Astrocyte (in vitro differentiated cells and primary cell): Measurements from ENCODE around the gene ZBTB7A. TPM values are rescaled to one million over a fixed set of nuclear protein-coding genes. Genes with fewer than 3 reads are reported as not detected.

Source experiments
- DNase-seq: peaks from one replicate; pipeline ENCODE4 v3.0.0-alpha.2; 2010; ENCODE audit warnings: low read depth
- FAIRE-seq: peaks from 2 replicates; lab custom pipeline; 2011; peaks lifted over from hg19 to GRCh38; lab: Jason Lieb, UNC
- H2AFZ ChIP-seq: 2 replicates; pipeline ENCODE4 v1.6.0; 2012; ENCODE audit warnings: low read depth, low read length, inconsistent platforms
- H3K27ac ChIP-seq: 2 replicates; pipeline ENCODE4 v1.5.1; 2011; ENCODE audit warnings: low read depth, low read length, inconsistent platforms
- H3K27me3 ChIP-seq: 2 replicates; pipeline ENCODE4 v1.6.0; 2011; ENCODE audit warnings: low read length, inconsistent platforms; ENCODE audit not compliant: insufficient read depth
- H3K36me3 ChIP-seq: 2 replicates; pipeline ENCODE4 v1.5.1; 2011; ENCODE audit warnings: low read length, inconsistent platforms; ENCODE audit not compliant: insufficient read depth
- H3K4me1 ChIP-seq: 2 replicates; pipeline ENCODE4 v1.5.1; 2011; ENCODE audit warnings: low read length, inconsistent platforms; ENCODE audit not compliant: insufficient read depth
- H3K4me2 ChIP-seq: 2 replicates; pipeline ENCODE4 v1.6.0; 2012; ENCODE audit warnings: low read length, inconsistent platforms
- H3K4me3 ChIP-seq: 2 replicates; pipeline ENCODE4 v1.5.1; 2011; ENCODE audit warnings: low read depth, mild to moderate bottlenecking, low read length, inconsistent platforms; ENCODE audit not compliant: insufficient read depth
- H3K79me2 ChIP-seq: 2 replicates; pipeline ENCODE4 v1.6.0; 2012; ENCODE audit warnings: mild to moderate bottlenecking, low read length, inconsistent platforms; ENCODE audit not compliant: insufficient read depth
- H3K9ac ChIP-seq: 2 replicates; pipeline ENCODE4 v1.6.0; 2012; ENCODE audit warnings: mild to moderate bottlenecking, low read length, inconsistent platforms
- H3K9me3 ChIP-seq: 2 replicates; pipeline ENCODE4 v1.5.1; 2012; ENCODE audit warnings: low read depth, mild to moderate bottlenecking, low read length, inconsistent platforms; ENCODE audit not compliant: insufficient read depth
- H4K20me1 ChIP-seq: 2 replicates; pipeline ENCODE4 v1.6.0; 2012; ENCODE audit warnings: low read length, inconsistent platforms; ENCODE audit not compliant: insufficient read depth
- H3K27ac Mint-ChIP-seq: one replicate; pipeline ENCODE4 v1.8.0; 2021; ENCODE audit warnings: mild to moderate bottlenecking, mixed read lengths; ENCODE audit not compliant: unreplicated experiment
- H3K27me3 Mint-ChIP-seq: one replicate; pipeline ENCODE4 v1.8.0; 2021; ENCODE audit warnings: low read depth, mixed read lengths; ENCODE audit not compliant: unreplicated experiment
- H3K36me3 Mint-ChIP-seq: one replicate; pipeline ENCODE4 v1.8.0; 2021; ENCODE audit warnings: low read depth, mixed read lengths; ENCODE audit not compliant: unreplicated experiment
- H3K4me1 Mint-ChIP-seq: one replicate; pipeline ENCODE4 v1.8.0; 2021; ENCODE audit warnings: low read depth, mixed read lengths; ENCODE audit not compliant: unreplicated experiment
- H3K4me3 Mint-ChIP-seq: one replicate; pipeline ENCODE4 v1.8.0; 2021; ENCODE audit warnings: mild to moderate bottlenecking, moderate library complexity, mixed read lengths; ENCODE audit not compliant: unreplicated experiment
- H3K9me3 Mint-ChIP-seq: one replicate; pipeline ENCODE4 v1.8.0; 2021; ENCODE audit warnings: mild to moderate bottlenecking, mixed read lengths; ENCODE audit not compliant: unreplicated experiment
- CTCF ChIP-seq: IDR thresholded peaks from 2 replicates; pipeline ENCODE4 v1.5.1; 2011; ENCODE audit warnings: low read depth, mild to moderate bottlenecking, inconsistent platforms, low read length, moderate library complexity; ENCODE audit not compliant: insufficient read depth
- EZH2 ChIP-seq: IDR thresholded peaks from 2 replicates; pipeline ENCODE4 v1.6.1; 2012; ENCODE audit warnings: mild to moderate bottlenecking, low read length, inconsistent platforms; ENCODE audit not compliant: insufficient read depth
- total RNA-seq: library from RNA; stranded (reverse); gene quantifications from 2 replicates; pipeline ENCODE4 v1.2.1, GENCODE V29; 2021

The ZBTB7A gene
- total RNA-seq, 1 donor from 2014 or later, result 24.3 TPM

DNA sequence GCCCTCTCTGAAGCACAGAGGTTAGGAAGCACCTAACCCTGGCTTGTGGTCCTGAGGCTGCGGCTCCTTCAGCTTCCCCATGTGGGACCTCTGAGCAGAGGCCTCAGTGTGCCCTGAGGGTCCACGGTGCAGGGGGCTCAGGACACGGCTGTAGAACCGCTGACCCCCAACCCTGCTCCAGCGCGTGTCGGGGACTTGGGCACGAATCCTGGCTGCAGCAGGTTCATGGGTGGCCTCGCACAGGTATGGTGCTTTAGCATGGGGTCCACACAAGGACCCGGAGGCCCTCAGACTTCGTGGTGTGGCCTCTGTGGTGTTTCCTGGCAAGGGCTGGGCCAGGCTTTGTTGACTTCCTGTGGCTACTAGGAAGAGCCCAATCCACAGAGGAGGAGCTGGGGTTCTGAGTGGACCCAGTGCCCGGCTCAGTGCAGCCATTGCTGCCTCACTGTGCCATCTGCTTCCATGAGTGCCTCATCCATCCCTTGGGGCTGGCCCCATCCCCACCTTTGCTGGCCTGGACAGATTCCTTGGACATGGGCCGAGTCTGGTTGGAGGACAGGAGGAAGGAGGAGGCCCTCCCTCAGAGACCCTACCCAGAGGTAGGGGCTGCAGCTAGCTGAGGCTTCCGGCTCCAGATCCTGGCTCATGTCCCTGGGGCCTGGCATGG is 24.5 kb downstream of the ZBTB7A start:
- H3K36me3 ChIP-seq, result no peaks in the 10 kb centered on the region
- no peak for FAIRE-seq
- H3K27ac Mint-ChIP-seq, result no peak overlapping the region
- H3K79me2 ChIP-seq, result peaks cover 41% of the 10 kb centered on the region
- H3K36me3 Mint-ChIP-seq, result peaks cover 14% of the 10 kb centered on the region
- no peaks in the 10 kb centered on the region for H3K9me3 Mint-ChIP-seq
- no peaks in the 10 kb centered on the region for H3K27me3 ChIP-seq
- H3K4me3 ChIP-seq, result no peak overlapping the region
- H3K4me1 ChIP-seq, result no peaks in the 10 kb centered on the region
- H2AFZ ChIP-seq, result no peak overlapping the region
- H3K9me3 ChIP-seq, result no peaks in the 10 kb centered on the region
- H3K4me2 ChIP-seq, result no peak overlapping the region
- no peak overlapping the region for H3K9ac ChIP-seq
- no peaks in the 10 kb centered on the region for H3K4me1 Mint-ChIP-seq
- TF ChIP-seq EZH2 (no peak), CTCF (no peak)
- H3K27ac ChIP-seq, result no peak overlapping the region
- H3K4me3 Mint-ChIP-seq, result no peak overlapping the region
- DNase-seq, result no peak
- peaks cover 44% of the 10 kb centered on the region for H4K20me1 ChIP-seq
- no peaks in the 10 kb centered on the region for H3K27me3 Mint-ChIP-seq

DNA sequence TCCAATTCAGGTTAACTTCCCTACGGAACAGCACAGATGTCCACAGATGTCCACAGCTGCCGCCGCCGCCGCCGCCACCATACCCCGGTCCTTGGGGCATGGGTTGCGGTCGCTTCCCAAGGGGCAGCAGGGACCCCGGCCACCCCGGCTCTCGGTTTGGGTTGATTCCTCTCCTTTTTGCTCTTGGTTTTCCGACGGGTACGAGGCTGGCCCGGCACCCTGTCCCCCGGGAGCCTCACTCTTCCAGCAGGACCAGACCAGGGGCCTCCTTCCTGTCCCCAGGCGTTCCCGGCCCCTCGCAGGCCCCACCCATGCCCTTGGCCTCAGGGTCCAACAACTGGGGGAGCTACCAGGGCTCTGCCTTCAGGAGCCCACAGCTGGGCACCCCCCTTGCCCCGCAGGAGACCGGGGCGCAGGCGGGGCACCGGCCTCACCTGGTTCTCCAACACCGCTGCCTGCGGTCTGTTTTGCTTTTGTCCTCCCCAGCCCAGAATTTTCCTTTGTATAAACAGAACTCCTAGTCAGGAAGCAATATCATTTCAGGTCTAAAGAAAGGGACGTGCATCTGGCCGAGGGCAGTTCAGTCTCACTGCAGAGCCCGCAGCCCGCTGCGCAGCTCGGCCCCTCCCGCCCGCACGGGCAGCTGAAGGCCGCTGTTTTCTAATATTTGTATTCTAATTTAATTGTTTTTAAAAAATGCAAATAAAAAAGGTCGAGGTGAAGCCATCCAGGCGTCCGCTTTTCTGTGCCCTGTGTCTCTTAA is 27.9 kb downstream of the ZBTB7A start:
- Mint-ChIP-seq H3K4me1 (no peaks in the 10 kb centered on the region), H3K9me3 (no peaks in the 10 kb centered on the region), H3K27me3 (no peaks in the 10 kb centered on the region), H3K4me3 (no peak overlapping the region), H3K36me3 (peaks cover 10% of the 10 kb centered on the region), H3K27ac (no peak overlapping the region)
- no peak for FAIRE-seq
- peaks cover 4% of the 10 kb centered on the region for H3K36me3 ChIP-seq
- peaks cover 11% of the 10 kb centered on the region for H3K79me2 ChIP-seq
- H3K4me3 ChIP-seq, result no peak overlapping the region
- TF ChIP-seq EZH2 (no peak), CTCF (no peak)
- DNase-seq, result no peak
- H3K27me3 ChIP-seq, result no peaks in the 10 kb centered on the region
- H2AFZ ChIP-seq, result no peak overlapping the region
- H3K4me2 ChIP-seq, result no peak overlapping the region
- H3K9ac ChIP-seq, result no peak overlapping the region
- H3K9me3 ChIP-seq, result no peaks in the 10 kb centered on the region
- peaks cover 36% of the 10 kb centered on the region for H4K20me1 ChIP-seq
- H3K27ac ChIP-seq, result no peak overlapping the region
- H3K4me1 ChIP-seq, result no peaks in the 10 kb centered on the region

DNA sequence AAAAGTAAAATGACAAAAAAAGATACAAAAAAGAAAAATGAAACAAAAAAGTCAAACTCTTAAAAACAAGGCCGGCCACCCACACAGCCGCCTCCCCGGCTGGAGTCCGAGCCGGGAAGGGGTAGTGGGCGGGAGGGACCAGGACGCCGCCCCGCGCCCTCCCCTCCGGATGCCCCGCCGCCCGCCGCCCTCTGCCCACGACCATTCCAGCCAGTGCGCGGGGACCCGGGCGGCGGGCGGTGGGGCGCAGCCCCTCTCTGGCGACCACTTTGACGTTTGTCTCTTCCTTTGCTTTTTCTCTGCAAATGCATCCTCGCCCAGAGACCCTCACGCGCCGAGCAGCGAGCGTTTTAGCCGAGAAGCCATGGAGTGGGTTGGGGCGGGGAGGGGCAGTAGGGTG is 28.6 kb downstream of the ZBTB7A start:
- Mint-ChIP-seq H3K27ac (no peak overlapping the region), H3K36me3 (peaks cover 10% of the 10 kb centered on the region), H3K27me3 (no peaks in the 10 kb centered on the region), H3K9me3 (no peaks in the 10 kb centered on the region), H3K4me1 (no peaks in the 10 kb centered on the region), H3K4me3 (no peak overlapping the region)
- no peak overlapping the region for H2AFZ ChIP-seq
- peaks cover 10% of the 10 kb centered on the region for H3K79me2 ChIP-seq
- DNase-seq (no peak), FAIRE-seq (no peak)
- H3K9ac ChIP-seq, result no peak overlapping the region
- peaks cover 35% of the 10 kb centered on the region for H4K20me1 ChIP-seq
- H3K4me1 ChIP-seq, result no peaks in the 10 kb centered on the region
- no peak overlapping the region for H3K4me3 ChIP-seq
- TF ChIP-seq EZH2, result no peak
- TF ChIP-seq CTCF, result no peak
- H3K9me3 ChIP-seq, result no peaks in the 10 kb centered on the region
- H3K36me3 ChIP-seq, result peaks cover 4% of the 10 kb centered on the region
- no peaks in the 10 kb centered on the region for H3K27me3 ChIP-seq
- H3K4me2 ChIP-seq, result no peak overlapping the region
- H3K27ac ChIP-seq, result no peak overlapping the region
